ENCODE results near the gene SQOR. TPM values are rescaled to one million over a fixed set of nuclear protein-coding genes. Genes with fewer than 3 reads are reported as not detected.

The SQOR gene
- total RNA-seq, 2 donors from 2014 or later, result 29.4 to 83.8 TPM

- no peak for DNase-seq (ENCODE audit: low spot score)
- Histone ChIP-seq H3K4me3 (no peak overlapping the region), H3K27ac (no peak overlapping the region), H3K36me3 (peaks cover 4 to 9% of the 10 kb centered on the region in 2 donors), H3K4me1 (replicated peaks) (peaks cover 10% of the 10 kb centered on the region), H3K9me3 (no peaks in the 10 kb centered on the region), H3K27me3 (replicated peaks; ENCODE audit: insufficient read depth) (no peaks in the 10 kb centered on the region)
- WGBS, result 83% methylated on average over 6 of the region's 6 CpGs
- intact Hi-C loops (cut with DNase I), result no loop called here
- TF ChIP-seq POLR2A (IDR thresholded peaks at IDR 0.05) (no peak), CTCF (IDR thresholded peaks at IDR 0.05) (no peak), POLR2AphosphoS5 (IDR thresholded peaks at IDR 0.05) (no peak)
Measured at GRCh38 chr15:45662375-45662774, 27.5 kb downstream of the SQOR start.

DNA sequence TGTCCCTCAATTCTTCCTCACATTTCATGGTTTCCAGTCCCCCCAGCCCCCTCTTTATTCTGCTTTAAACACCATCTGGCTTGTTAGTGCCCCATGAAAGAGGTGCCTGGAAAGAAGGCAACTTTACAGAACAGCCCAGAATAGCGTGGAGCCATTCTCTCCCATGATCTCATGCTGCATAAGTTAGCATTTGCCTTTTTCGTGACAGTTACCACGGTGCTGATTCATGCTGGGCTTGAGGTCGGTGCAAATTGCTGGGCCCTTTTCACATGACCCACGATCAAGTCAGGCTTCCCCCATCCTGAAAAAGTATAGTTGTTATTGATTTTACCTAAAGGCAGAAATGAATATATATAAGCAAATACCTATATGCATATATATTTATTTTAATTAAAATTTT lies 29.6 kb downstream of the SQOR start:
- intact Hi-C loops (cut with DNase I), result no loop called here
- no peak for TF ChIP-seq POLR2A (IDR thresholded peaks at IDR 0.05)
- TF ChIP-seq POLR2AphosphoS5 (IDR thresholded peaks at IDR 0.05), result no peak
- no peak for TF ChIP-seq CTCF (IDR thresholded peaks at IDR 0.05)
- WGBS, result 80% methylated on average over 5 of the region's 5 CpGs
- Histone ChIP-seq H3K27ac (no peak overlapping the region), H3K4me3 (no peak overlapping the region), H3K36me3 (peaks cover 4 to 9% of the 10 kb centered on the region in 2 donors), H3K9me3 (no peaks in the 10 kb centered on the region), H3K4me1 (replicated peaks) (peaks cover 5% of the 10 kb centered on the region), H3K27me3 (replicated peaks; ENCODE audit: insufficient read depth) (no peaks in the 10 kb centered on the region)
- DNase-seq (ENCODE audit: low spot score), result no peak

- no peak for DNase-seq (ENCODE audit: low spot score)
- TF ChIP-seq POLR2A (IDR thresholded peaks at IDR 0.05) (no peak), POLR2AphosphoS5 (IDR thresholded peaks at IDR 0.05) (no peak), CTCF (IDR thresholded peaks at IDR 0.05) (no peak)
- H3K9me3 ChIP-seq, result no peaks in the 10 kb centered on the region
- H3K4me1 ChIP-seq (replicated peaks), result peaks cover 5% of the 10 kb centered on the region
- H3K27ac ChIP-seq, result no peak overlapping the region
- 55% methylated on average over 1 of the region's 1 CpG for WGBS
- no peaks in the 10 kb centered on the region for H3K27me3 ChIP-seq (replicated peaks; ENCODE audit: insufficient read depth)
- no peak overlapping the region for H3K4me3 ChIP-seq
- peaks cover 4 to 9% of the 10 kb centered on the region in 2 donors for H3K36me3 ChIP-seq
- intact Hi-C loops (cut with DNase I), result no loop called here
Measured at GRCh38 chr15:45665261-45665660, 30.4 kb downstream of the SQOR start.

GRCh38 chr15:45666119-45666875 lies 31.5 kb downstream of the SQOR start:
- Histone ChIP-seq H3K27me3 (replicated peaks; ENCODE audit: insufficient read depth) (no peaks in the 10 kb centered on the region), H3K4me1 (replicated peaks) (no peaks in the 10 kb centered on the region), H3K9me3 (no peaks in the 10 kb centered on the region), H3K4me3 (no peak overlapping the region), H3K36me3 (peaks cover 4 to 9% of the 10 kb centered on the region in 2 donors), H3K27ac (no peak overlapping the region)
- no peak for DNase-seq (ENCODE audit: low spot score)
- 100% methylated on average over 1 of the region's 1 CpG for WGBS
- intact Hi-C loops (cut with DNase I), result no loop called here
- no peak for TF ChIP-seq CTCF (IDR thresholded peaks at IDR 0.05)
- no peak for TF ChIP-seq POLR2AphosphoS5 (IDR thresholded peaks at IDR 0.05)
- TF ChIP-seq POLR2A (IDR thresholded peaks at IDR 0.05), result no peak

DNA sequence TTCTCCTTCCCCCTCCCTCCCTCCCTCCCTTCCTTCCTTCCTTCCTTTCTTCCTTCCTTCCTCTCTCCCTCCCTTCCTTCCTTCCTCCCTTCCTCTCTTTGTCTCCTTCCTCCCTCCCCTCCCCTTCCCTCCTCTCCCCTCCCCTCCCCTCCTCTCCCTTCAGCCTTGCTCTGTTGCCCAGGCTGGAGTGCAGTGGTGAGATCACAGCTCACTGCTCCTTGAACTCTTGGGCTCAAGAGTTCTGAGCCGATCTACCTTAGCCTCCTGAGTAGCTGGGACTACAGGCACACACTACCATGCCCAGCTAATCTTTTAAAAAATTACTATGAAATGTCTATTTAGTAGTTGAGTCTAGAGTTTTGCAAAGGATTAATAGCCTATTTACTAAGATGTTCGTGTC lies 32.2 kb downstream of the SQOR start:
- H3K27ac ChIP-seq, result no peak overlapping the region
- no peaks in the 10 kb centered on the region for H3K9me3 ChIP-seq
- WGBS, result 74% methylated on average over 2 of the region's 2 CpGs
- no peak overlapping the region for H3K4me3 ChIP-seq
- TF ChIP-seq CTCF (IDR thresholded peaks at IDR 0.05), result no peak
- TF ChIP-seq POLR2AphosphoS5 (IDR thresholded peaks at IDR 0.05), result no peak
- no peak for TF ChIP-seq POLR2A (IDR thresholded peaks at IDR 0.05)
- no peak for DNase-seq (ENCODE audit: low spot score)
- no peaks in the 10 kb centered on the region for H3K4me1 ChIP-seq (replicated peaks)
- intact Hi-C loops (cut with DNase I), result no loop called here
- H3K27me3 ChIP-seq (replicated peaks; ENCODE audit: insufficient read depth), result no peaks in the 10 kb centered on the region
- peaks cover 3 to 9% of the 10 kb centered on the region in 2 donors for H3K36me3 ChIP-seq
